Lower leg skin (tissue), 4 donors: ENCODE measurements around the gene ASB10. TPM values are rescaled to one million over a fixed set of nuclear protein-coding genes. Genes with fewer than 3 reads are reported as not detected.
A peak's percentile ranks its signal among the peaks of the same experiment; 100 is the strongest.

Experiments used
- DNase-seq, 2 donors: peaks; one replicate each; pipeline ENCODE4 v3.0.0-alpha.2; 2019; ENCODE audit warnings: low spot score in 2 of 2
- H3K4me3 ChIP-seq: fragments of 200-600 bp; sonication (generic); 2 replicates; pipeline ENCODE4 v1.5.1; 2017; ENCODE audit warnings: mild to moderate bottlenecking, low read depth; ENCODE audit not compliant: poor library complexity, severe bottlenecking
- POLR2A ChIP-seq, 2 donors: fragments of 450-650 bp; IDR thresholded peaks; one replicate each; pipeline ENCODE4 v1.6.1; 2016 to 2017; ENCODE audit warnings: antibody characterized with exemption in 2 of 2, mild to moderate bottlenecking in 1 of 2, moderate library complexity in 1 of 2
- WGBS, 2 donors: methylation state at CpG; one replicate each; pipeline ENCODE4 v1.1.5; 2018; 5-methylcytosine and 5-hydroxymethylcytosine counted together
- intact Hi-C: fragments of 100-400 bp; cut with DNase I; formaldehyde crosslinking; loops from one replicate; pipeline ENCODE4 v1.15.0; 2023; ENCODE audit warnings: low total_unique reads
- total RNA-seq, 4 donors: library from RNA; depleted of rRNA; stranded (reverse); fragments of >200 nt; gene quantifications; one replicate each; pipeline ENCODE4 v1.1.0, GENCODE V29; 2016
- TF ChIP-seq, protein P1 (sequence below), 3 donors: fragments of 450-650 bp; IDR thresholded peaks; one replicate each; pipeline ENCODE4 v1.5.1; 2016; ENCODE audit warnings: antibody characterized with exemption in 3 of 3, mild to moderate bottlenecking in 3 of 3, moderate library complexity in 2 of 3

Gene ASB10
- total RNA-seq, 4 donors from 2014 or later, result not detected

DNA sequence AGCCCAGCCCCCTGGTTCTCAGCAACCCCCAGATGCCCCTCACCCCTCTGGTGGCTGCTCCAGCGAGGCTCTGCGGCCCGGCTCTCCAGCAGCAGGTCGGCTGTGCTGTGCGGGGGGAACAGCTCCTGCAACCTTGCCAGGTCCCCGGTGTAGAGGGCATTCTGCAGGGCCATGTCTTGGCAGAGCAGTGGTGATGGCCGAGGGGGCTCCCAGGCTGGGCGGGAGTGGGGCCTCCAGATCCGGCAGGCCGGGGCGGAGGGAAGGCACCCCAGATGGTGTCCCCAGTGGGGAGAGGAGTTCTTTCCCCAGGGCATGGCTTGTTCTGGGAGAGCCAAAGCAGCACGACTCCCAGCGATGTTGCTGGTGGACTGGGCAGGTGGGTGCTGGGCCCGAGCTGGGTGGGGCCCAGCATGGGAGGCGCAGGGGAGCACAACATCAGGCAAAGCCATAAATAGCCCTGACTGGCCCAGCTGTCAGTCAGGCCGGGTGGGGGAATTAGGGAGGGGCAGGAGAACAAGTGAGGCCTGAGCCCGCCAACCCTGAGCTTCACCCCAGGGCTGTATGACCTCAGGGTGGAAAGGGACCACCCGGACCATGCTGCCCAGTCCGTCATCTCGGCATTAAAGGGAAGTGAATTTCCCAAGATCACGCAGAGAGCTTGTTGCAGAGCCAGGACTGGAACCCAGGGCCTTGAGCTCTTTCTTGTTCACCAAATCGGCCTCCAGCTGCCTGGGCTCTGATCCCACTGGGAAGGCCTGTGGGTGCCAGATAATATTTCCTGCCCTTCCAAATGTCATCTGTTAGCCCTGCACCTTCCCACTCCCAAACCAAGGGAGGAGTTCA, 580 bp upstream of the ASB10 start:
- no peak for DNase-seq
- intact Hi-C loops, result no loop called here
- WGBS, 2 donors, result 71 to 73% methylated on average over 17 to 20 of the region's 22 CpGs
- no peak for TF ChIP-seq POLR2A (IDR thresholded peaks at IDR 0.05)
- TF ChIP-seq, protein P1, sequence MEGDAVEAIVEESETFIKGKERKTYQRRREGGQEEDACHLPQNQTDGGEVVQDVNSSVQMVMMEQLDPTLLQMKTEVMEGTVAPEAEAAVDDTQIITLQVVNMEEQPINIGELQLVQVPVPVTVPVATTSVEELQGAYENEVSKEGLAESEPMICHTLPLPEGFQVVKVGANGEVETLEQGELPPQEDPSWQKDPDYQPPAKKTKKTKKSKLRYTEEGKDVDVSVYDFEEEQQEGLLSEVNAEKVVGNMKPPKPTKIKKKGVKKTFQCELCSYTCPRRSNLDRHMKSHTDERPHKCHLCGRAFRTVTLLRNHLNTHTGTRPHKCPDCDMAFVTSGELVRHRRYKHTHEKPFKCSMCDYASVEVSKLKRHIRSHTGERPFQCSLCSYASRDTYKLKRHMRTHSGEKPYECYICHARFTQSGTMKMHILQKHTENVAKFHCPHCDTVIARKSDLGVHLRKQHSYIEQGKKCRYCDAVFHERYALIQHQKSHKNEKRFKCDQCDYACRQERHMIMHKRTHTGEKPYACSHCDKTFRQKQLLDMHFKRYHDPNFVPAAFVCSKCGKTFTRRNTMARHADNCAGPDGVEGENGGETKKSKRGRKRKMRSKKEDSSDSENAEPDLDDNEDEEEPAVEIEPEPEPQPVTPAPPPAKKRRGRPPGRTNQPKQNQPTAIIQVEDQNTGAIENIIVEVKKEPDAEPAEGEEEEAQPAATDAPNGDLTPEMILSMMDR (IDR thresholded peaks at IDR 0.05), result no peak
- H3K4me3 ChIP-seq, result no peak overlapping the region

DNA sequence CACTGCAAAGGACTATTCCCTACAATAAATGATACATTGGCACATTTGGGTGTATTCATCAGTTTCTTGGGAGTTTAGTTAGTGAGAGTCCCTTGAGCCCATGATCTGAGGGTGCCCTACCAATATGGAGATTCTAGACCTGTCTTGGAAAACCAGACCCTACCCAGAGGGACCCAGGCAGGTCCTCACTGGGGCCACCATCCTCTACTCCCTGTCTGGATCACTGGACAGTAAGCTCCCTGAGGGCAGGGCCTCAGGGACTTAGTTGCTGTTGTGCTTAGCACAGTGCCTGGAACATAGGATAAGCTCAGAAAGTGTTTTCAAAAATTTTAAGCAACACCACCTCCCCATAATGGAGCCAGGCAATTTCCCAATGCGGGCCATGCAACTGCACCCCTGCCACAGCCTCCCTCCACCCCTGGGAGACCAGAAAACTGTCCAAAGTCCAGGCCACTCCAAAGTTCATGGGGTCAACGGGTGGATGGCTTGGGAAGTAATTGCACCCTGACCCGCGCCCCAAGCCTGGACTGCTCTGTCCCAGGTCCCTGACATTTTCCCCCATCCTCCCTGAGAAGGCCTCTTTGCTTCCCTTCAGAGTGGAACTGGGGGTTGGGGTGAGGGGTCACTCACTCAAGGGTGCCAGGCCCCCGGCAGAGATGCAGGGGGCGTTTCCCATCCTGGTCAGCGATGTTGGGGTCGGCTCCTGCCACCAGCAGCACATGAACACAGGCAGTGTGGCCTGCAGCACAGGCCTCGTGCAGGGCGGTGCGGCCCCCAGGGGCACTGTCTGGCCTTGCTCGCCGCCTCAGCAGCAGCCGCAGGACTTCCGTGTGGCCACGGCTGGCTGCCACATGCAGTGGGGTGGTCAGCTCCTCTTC, 1.0 kb downstream of the ASB10 start:
- no peak for DNase-seq
- no peak for TF ChIP-seq POLR2A (IDR thresholded peaks at IDR 0.05)
- TF ChIP-seq, protein P1 (IDR thresholded peaks at IDR 0.05), result no peak
- WGBS, 2 donors, result 84 to 88% methylated on average over 9 to 16 of the region's 16 CpGs

DNA sequence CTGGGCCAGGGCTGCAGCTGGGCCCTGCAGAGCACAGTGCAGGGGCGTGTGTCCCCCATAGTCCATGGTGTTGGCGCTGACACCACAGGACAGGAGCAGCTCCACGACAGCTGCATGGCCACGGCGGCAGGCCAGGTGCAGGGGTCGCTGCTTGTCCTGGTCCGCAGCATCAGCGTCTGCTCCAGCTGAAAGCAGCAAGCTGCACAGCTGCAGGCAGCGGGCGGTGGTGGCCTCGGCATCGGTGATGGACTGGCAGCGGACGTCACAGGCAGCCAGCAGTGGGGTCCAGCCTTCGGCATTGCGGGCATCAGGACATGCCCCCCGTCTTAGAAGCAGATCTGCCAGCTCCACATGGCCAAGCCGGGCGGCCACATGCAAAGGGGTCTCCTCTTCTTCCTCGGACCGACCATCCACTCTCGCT, 6.0 kb downstream of the ASB10 start:
- TF ChIP-seq POLR2A (IDR thresholded peaks at IDR 0.05), result no peak
- TF ChIP-seq, protein P1 (IDR thresholded peaks at IDR 0.05), result no peak
- no peak for DNase-seq
- intact Hi-C loops, result no loop called here
- H3K4me3 ChIP-seq, result no peak overlapping the region
- WGBS, 2 donors, result 90 to 94% methylated on average over 12 to 21 of the region's 22 CpGs

More for the DNA sequence above, 1.0 kb downstream of the ASB10 start:
- intact Hi-C loops, result no loop called here
- H3K4me3 ChIP-seq, result no peak overlapping the region

DNA sequence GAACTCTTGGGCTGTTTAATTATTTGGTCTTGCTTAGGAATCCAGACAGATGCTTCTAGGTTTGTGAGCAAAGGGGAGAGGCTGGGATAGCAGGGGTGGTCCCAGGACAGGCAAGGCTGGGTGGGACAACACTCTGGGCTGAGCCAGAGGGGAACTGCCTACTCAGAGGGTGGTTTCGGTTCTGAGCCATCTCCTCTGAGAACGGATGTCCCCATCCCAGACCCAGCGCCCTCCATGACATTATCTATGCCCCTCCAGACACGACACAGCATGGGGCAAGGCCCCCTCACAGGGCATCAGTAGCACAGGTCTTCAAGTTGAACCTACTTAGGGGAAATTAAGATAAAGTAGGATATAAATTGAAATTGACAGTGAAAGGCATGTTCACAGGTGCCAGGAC, 7.1 kb downstream of the ASB10 start:
- H3K4me3 ChIP-seq, result no peak overlapping the region
- WGBS, 2 donors, result 76 to 80% methylated on average over 4 of the region's 4 CpGs
- intact Hi-C loops, result no loop called here
- peak in 1 of 2 donors; percentile 20 for DNase-seq
- TF ChIP-seq POLR2A (IDR thresholded peaks at IDR 0.05), result no peak
- TF ChIP-seq, protein P1 (IDR thresholded peaks at IDR 0.05), result no peak

DNA sequence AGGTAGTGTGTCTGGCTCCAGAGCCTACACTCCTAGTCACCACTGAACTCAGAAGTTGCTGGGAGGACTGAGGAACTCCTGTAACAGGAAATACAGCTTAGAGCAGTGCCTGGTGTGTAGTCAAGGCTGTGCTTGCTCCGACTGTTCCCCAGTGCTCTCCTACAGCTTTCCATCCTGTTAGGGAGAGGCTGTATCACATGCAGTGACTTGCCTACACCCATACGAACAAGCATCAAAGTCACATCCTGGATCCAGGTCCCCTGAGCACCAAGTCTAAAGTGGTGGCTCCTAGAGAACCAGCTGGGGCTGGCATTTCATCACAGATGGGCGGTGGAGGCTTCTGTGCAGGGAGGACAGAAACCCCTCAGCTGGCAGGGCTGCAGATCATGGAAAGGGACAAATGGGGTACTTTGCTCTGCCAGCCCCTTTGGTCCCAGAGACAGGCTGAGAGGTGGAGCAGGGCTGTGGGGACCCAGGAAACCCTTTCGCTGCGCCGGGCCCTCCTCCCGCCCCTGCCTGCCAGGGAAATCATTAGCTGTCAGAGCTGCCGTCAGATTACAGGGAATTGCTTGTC, 7.7 kb downstream of the ASB10 start:
- no peak for TF ChIP-seq POLR2A (IDR thresholded peaks at IDR 0.05)
- TF ChIP-seq, protein P1 (IDR thresholded peaks at IDR 0.05), result no peak
- DNase-seq, result peak in 1 of 2 donors; percentile 36
- H3K4me3 ChIP-seq, result no peak overlapping the region
- 80 to 81% methylated on average over 8 of the region's 8 CpGs for WGBS, 2 donors
- intact Hi-C loops, result no loop called here
